SU-DHL-6 (cell line): Measurements from ENCODE around the gene RPS15.

ENCODE experiments used
- H2AFZ ChIP-seq: fragments of 200-600 bp; sonication (generic); 2 replicates; pipeline ENCODE4 v1.6.1; 2014; ENCODE audit warnings: low read depth, mild to moderate bottlenecking, moderate library complexity, mixed read lengths, antibody characterized with exemption, low read length; ENCODE audit not compliant: severe bottlenecking
- H3F3A ChIP-seq: fragments of 200-600 bp; shearing (Covaris generic); 2 replicates; pipeline ENCODE4 v1.6.0; 2016; ENCODE audit warnings: antibody characterized with exemption, mild to moderate bottlenecking; ENCODE audit not compliant: insufficient read depth
- H3K27ac ChIP-seq: fragments of 200-600 bp; sonication (generic); 2 replicates; pipeline ENCODE4 v1.5.1; 2016; ENCODE audit warnings: low read depth, mild to moderate bottlenecking, low read length, moderate library complexity, mixed read lengths
- H3K27me3 ChIP-seq: fragments of 200-600 bp; sonication (generic), shearing (Covaris generic); 2 replicates; pipeline ENCODE4 v1.6.0; 2014; ENCODE audit warnings: mild to moderate bottlenecking, low read length
- H3K36me3 ChIP-seq: fragments of 200-600 bp; sonication (generic); 2 replicates; pipeline ENCODE4 v1.6.1; 2014; ENCODE audit warnings: mild to moderate bottlenecking, low read length, mixed read lengths
- H3K4me2 ChIP-seq: fragments of 300-600, 200-600 bp; shearing (Covaris generic), sonication (generic); 2 replicates; pipeline ENCODE4 v1.6.0; 2014; ENCODE audit warnings: low read length, low read depth, mild to moderate bottlenecking; ENCODE audit not compliant: poor library complexity, severe bottlenecking
- H3K4me3 ChIP-seq: fragments of 200-600 bp; sonication (generic); 2 replicates; pipeline ENCODE4 v1.5.1; 2014; ENCODE audit warnings: antibody characterized with exemption, low read length, mild to moderate bottlenecking, mixed read lengths; ENCODE audit not compliant: insufficient read depth, poor library complexity, severe bottlenecking
- H3K79me2 ChIP-seq: fragments of 200-600 bp; sonication (generic); 2 replicates; pipeline ENCODE4 v1.6.1; 2014; ENCODE audit warnings: mild to moderate bottlenecking, low read length, moderate library complexity; ENCODE audit not compliant: insufficient read depth
- H3K9ac ChIP-seq: fragments of 200-600 bp; sonication (generic); 2 replicates; pipeline ENCODE4 v1.7.0; 2014; ENCODE audit warnings: mild to moderate bottlenecking, low read length
- H3K9me2 ChIP-seq: fragments of 200-600 bp; sonication (generic); replicated peaks from 2 replicates; pipeline ENCODE4 v1.6.1; 2014; ENCODE audit warnings: low read length; ENCODE audit not compliant: insufficient read depth
- H3K9me3 ChIP-seq: fragments of 200-600 bp; sonication (generic); 2 replicates; pipeline ENCODE4 v1.6.1; 2014; ENCODE audit warnings: low read length, mixed read lengths; ENCODE audit not compliant: insufficient read depth
- H4K20me1 ChIP-seq: fragments of 200-600 bp; sonication (generic); 2 replicates; pipeline ENCODE4 v1.6.1; 2014; ENCODE audit warnings: low read depth, mild to moderate bottlenecking, antibody characterized with exemption, low read length, moderate library complexity, mixed read lengths
- EZH2phosphoT487 ChIP-seq: fragments of 200-600 bp; sonication (generic), shearing (Covaris generic); conservative IDR thresholded peaks from 2 replicates; pipeline ENCODE4 v1.6.1; 2018; ENCODE audit warnings: mild to moderate bottlenecking, antibody characterized with exemption, low read length, moderate library complexity, mixed read lengths
- TF ChIP-seq, protein P1 (sequence below): fragments of 200-600 bp; sonication (generic); IDR thresholded peaks from one replicate; pipeline ENCODE4 v1.5.1; 2017; ENCODE audit warnings: antibody characterized with exemption, mild to moderate bottlenecking, low read length, moderate library complexity; ENCODE audit not compliant: insufficient read depth, poor library complexity, severe bottlenecking

Gene RPS15

DNA sequence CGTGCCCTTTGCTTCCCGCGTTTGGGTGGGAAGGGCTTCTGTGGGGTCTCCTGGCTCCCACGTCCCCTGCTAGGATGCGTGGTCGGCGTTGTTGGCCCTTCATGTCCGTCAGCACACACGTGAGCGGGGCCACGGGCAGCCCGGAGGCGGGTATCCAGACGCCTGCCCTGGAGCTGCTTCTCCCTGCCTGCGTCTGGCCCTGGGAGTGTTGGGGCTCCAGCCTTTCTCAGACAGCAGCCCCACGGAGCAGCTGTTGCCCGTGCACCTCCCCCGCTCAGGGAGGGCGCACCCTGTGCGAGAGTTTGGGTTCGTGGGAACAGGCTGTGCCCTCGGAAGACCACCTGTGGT lies 16.3 kb upstream of the RPS15 start:
- Histone ChIP-seq H3K4me3 (no peak overlapping the region), H3K27ac (no peak overlapping the region), H3K4me2 (no peak overlapping the region), H3K79me2 (peaks cover 34% of the 10 kb centered on the region), H3K9me3 (no peaks in the 10 kb centered on the region), H3F3A (no peaks in the 10 kb centered on the region), H2AFZ (no peak overlapping the region), H3K9ac (no peak overlapping the region), H3K36me3 (0 out of 2 replicates have a peak, but pooled peaks cover 6% of the 10 kb centered on the region), H3K9me2 (no peaks in the 10 kb centered on the region), H3K27me3 (no peaks in the 10 kb centered on the region), H4K20me1 (peaks cover 14% of the 10 kb centered on the region; the same call in 1 of the 2 replicates)
- TF ChIP-seq, protein P1, sequence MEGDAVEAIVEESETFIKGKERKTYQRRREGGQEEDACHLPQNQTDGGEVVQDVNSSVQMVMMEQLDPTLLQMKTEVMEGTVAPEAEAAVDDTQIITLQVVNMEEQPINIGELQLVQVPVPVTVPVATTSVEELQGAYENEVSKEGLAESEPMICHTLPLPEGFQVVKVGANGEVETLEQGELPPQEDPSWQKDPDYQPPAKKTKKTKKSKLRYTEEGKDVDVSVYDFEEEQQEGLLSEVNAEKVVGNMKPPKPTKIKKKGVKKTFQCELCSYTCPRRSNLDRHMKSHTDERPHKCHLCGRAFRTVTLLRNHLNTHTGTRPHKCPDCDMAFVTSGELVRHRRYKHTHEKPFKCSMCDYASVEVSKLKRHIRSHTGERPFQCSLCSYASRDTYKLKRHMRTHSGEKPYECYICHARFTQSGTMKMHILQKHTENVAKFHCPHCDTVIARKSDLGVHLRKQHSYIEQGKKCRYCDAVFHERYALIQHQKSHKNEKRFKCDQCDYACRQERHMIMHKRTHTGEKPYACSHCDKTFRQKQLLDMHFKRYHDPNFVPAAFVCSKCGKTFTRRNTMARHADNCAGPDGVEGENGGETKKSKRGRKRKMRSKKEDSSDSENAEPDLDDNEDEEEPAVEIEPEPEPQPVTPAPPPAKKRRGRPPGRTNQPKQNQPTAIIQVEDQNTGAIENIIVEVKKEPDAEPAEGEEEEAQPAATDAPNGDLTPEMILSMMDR = no peak
- TF ChIP-seq EZH2phosphoT487 = no peak

DNA sequence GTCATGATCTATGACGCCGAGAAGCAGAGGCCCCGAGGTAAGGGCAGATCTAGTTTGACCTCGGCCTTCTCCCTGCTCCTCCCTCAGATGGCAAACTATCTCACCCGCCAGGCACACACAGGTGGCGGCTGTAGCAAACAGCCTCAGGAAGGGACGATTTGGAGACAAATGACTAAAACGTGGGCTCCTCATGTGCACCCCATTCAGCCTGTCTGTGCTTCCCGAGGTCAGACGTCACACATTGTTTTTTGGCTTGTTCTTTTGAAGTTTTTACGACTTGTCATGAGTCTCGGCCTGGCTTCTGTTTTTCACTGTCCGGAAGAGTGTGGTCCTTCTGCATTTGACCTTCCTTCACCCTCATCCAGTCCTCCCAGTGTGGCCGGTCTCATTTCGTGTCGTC lies 15.8 kb upstream of the RPS15 start:
- Histone ChIP-seq H3K9ac (no peak overlapping the region), H3K4me3 (no peak overlapping the region), H3K9me3 (no peaks in the 10 kb centered on the region), H3K9me2 (no peaks in the 10 kb centered on the region), H3F3A (no peaks in the 10 kb centered on the region), H3K4me2 (no peak overlapping the region), H3K27ac (no peak overlapping the region), H3K79me2 (peaks cover 33% of the 10 kb centered on the region), H2AFZ (no peak overlapping the region), H3K36me3 (0 out of 2 replicates have a peak, but pooled peaks cover 6% of the 10 kb centered on the region), H3K27me3 (no peaks in the 10 kb centered on the region), H4K20me1 (peaks cover 14% of the 10 kb centered on the region; the same call in 1 of the 2 replicates)
- TF ChIP-seq, protein P1 = no peak
- TF ChIP-seq EZH2phosphoT487 = no peak

DNA sequence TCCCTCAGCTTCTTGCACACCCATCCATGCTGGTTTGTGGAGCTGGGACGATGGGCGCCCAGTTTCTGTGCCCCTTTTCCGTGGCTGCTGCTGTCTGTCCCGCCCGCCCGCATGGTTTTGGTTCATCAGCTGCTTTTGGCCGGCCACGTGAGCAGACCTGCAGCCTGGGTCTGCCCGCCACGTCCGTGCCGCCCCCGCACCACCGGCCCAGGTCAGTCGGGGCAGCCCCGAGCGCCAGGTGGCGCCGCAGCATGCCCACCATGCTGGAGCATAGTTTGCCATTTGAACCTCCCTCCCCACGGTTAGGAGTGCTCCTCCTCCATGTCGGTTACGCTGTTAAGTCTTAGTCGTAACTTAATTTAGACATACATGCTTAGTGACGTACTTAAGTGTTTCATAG lies 15.3 kb upstream of the RPS15 start:
- no peaks in the 10 kb centered on the region for H3F3A ChIP-seq
- H3K27me3 ChIP-seq = no peaks in the 10 kb centered on the region
- H3K36me3 ChIP-seq = peaks cover 4% of the 10 kb centered on the region; the same call in 1 of the 2 replicates
- no peaks in the 10 kb centered on the region for H3K9me2 ChIP-seq
- H3K27ac ChIP-seq = no peak overlapping the region
- no peak overlapping the region for H3K4me3 ChIP-seq
- H3K9ac ChIP-seq = no peak overlapping the region
- H4K20me1 ChIP-seq = peaks cover 12% of the 10 kb centered on the region; the same call in 1 of the 2 replicates
- peaks cover 27% of the 10 kb centered on the region for H3K79me2 ChIP-seq
- no peaks in the 10 kb centered on the region for H3K9me3 ChIP-seq
- H2AFZ ChIP-seq = no peak overlapping the region
- no peak for TF ChIP-seq EZH2phosphoT487
- TF ChIP-seq, protein P1 = no peak
- H3K4me2 ChIP-seq = no peak overlapping the region
